ENCODE measurements around the gene KLF15.

Gene KLF15

GRCh38 chr3:126306397-126306796 lies 50.8 kb downstream of the KLF15 start:
- FAIRE-seq: no peak
- TF ChIP-seq POLR2A (IDR thresholded peaks at IDR 0.05; ENCODE audit: low read depth, low read length) (no peak), POLR2AphosphoS5 (IDR thresholded peaks at IDR 0.05; ENCODE audit: low read depth, low read length) (no peak), TAF1 (IDR thresholded peaks at IDR 0.05; ENCODE audit: borderline replicate concordance, low read depth, low read length) (no peak)

GRCh38 chr3:126305427-126305826 lies 51.8 kb downstream of the KLF15 start:
- no peak for DNase-seq (ENCODE audit: insufficient read length)
- FAIRE-seq: no peak
- TF ChIP-seq POLR2A (IDR thresholded peaks at IDR 0.05; ENCODE audit: low read depth, low read length): no peak
- TF ChIP-seq POLR2AphosphoS5 (IDR thresholded peaks at IDR 0.05; ENCODE audit: low read depth, low read length): no peak
- TF ChIP-seq TAF1 (IDR thresholded peaks at IDR 0.05; ENCODE audit: borderline replicate concordance, low read depth, low read length): no peak

More at GRCh38 chr3:126306397-126306796, 50.8 kb downstream of the KLF15 start:
- no peak for DNase-seq (ENCODE audit: insufficient read length)

- FAIRE-seq: no peak
- TF ChIP-seq TAF1 (IDR thresholded peaks at IDR 0.05; ENCODE audit: borderline replicate concordance, low read depth, low read length) (no peak), POLR2A (IDR thresholded peaks at IDR 0.05; ENCODE audit: low read depth, low read length) (no peak), POLR2AphosphoS5 (IDR thresholded peaks at IDR 0.05; ENCODE audit: low read depth, low read length) (no peak)
- DNase-seq (ENCODE audit: insufficient read length): no peak
These were observed 52.5 kb downstream of the KLF15 start for GRCh38 chr3:126304704-126305103.

DNA sequence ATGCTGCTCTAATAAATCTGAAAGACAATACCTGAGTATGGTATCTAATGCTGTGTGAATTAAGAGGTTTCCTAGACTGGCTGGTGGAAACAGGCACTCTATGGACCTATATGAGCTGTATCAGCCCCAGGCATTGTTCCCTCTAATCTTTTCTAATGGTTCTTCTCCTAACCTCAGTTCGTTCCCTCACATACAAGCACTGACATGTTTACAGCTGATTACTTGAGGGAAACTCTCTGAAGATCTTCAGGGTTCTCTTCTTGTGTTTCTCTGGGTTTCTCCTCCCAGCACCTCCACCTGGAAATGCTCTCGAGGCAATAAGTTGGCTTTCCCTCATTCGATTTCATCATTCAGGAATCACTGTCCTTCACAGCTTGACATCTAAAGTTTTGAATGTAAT lies 52.9 kb downstream of the KLF15 start:
- no peak for FAIRE-seq
- DNase-seq (ENCODE audit: insufficient read length): no peak
- TF ChIP-seq POLR2A (IDR thresholded peaks at IDR 0.05; ENCODE audit: low read depth, low read length) (no peak), POLR2AphosphoS5 (IDR thresholded peaks at IDR 0.05; ENCODE audit: low read depth, low read length) (no peak), TAF1 (IDR thresholded peaks at IDR 0.05; ENCODE audit: borderline replicate concordance, low read depth, low read length) (no peak)

DNA sequence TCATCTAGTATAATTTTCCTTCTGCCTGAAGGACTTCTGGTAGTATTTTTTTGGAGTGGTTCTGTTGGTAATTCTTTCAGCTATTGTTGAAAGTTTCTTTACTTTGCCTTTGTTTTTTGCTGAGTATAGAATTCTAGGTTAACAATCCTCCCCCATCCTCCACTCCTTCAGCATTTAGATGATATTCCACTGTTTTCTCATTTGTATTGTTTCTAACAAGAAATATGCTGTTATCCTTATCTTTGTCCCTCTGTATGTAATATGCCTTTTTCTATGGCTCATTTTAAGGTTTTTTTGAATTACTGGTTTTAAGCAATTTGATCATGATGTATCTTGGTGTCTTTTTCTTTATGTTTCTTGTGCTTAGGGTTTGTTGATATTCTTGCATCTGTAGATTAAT lies 53.9 kb downstream of the KLF15 start:
- DNase-seq (ENCODE audit: insufficient read length) (no peak), FAIRE-seq (no peak)
- TF ChIP-seq TAF1 (IDR thresholded peaks at IDR 0.05; ENCODE audit: borderline replicate concordance, low read depth, low read length) (no peak), POLR2A (IDR thresholded peaks at IDR 0.05; ENCODE audit: low read depth, low read length) (no peak)

DNA sequence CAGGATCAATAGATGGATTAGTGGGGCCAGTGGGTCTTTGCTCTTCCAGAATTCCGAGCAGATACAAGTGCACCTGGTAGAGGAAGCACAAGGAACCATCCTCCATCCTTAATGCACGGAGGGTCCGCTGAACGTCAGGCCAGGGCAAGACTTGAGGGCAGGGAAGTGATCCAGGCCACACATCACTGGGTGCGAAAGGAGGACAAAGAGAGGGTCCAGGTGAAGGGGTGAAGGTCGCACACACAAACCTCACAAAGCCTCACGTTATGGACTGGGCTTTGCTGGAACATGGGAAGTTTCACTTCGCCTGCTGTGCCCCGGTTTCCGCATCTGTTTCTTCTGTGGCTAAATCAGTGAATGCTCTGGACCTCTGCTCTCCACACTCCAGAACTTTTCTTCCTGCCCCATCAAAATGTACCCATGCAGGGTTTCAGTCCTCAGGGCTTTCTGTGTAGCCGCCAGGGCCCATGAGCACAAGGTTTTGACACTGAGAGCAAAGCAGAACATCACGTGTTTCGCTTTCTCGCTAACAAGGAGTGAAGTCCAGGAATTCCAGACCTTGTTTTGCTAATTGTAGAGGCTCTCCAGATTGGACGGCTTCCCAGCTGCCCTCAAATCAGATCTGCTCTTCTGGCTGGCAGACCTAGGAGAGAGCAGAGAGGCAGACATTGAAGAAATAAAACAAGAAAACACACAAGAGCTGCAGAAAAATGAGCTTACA lies 56.3 kb downstream of the KLF15 start:
- TF ChIP-seq POLR2AphosphoS5 (IDR thresholded peaks at IDR 0.05; ENCODE audit: low read depth, low read length) (no peak), TAF1 (IDR thresholded peaks at IDR 0.05; ENCODE audit: borderline replicate concordance, low read depth, low read length) (no peak), POLR2A (IDR thresholded peaks at IDR 0.05; ENCODE audit: low read depth, low read length) (no peak)
- DNase-seq (ENCODE audit: insufficient read length) (no peak), FAIRE-seq (no peak)

GRCh38 chr3:126300001-126300760 lies 57.0 kb downstream of the KLF15 start:
- FAIRE-seq (no peak), DNase-seq (ENCODE audit: insufficient read length) (no peak)
- TF ChIP-seq TAF1 (IDR thresholded peaks at IDR 0.05; ENCODE audit: borderline replicate concordance, low read depth, low read length): no peak
- no peak for TF ChIP-seq POLR2A (IDR thresholded peaks at IDR 0.05; ENCODE audit: low read depth, low read length)
- TF ChIP-seq POLR2AphosphoS5 (IDR thresholded peaks at IDR 0.05; ENCODE audit: low read depth, low read length): no peak

- DNase-seq (ENCODE audit: insufficient read length): no peak
- no peak for FAIRE-seq
- TF ChIP-seq TAF1 (IDR thresholded peaks at IDR 0.05; ENCODE audit: borderline replicate concordance, low read depth, low read length): no peak
- no peak for TF ChIP-seq POLR2AphosphoS5 (IDR thresholded peaks at IDR 0.05; ENCODE audit: low read depth, low read length)
- TF ChIP-seq POLR2A (IDR thresholded peaks at IDR 0.05; ENCODE audit: low read depth, low read length): no peak
These were observed 61.7 kb downstream of the KLF15 start for GRCh38 chr3:126295407-126295939.

DNA sequence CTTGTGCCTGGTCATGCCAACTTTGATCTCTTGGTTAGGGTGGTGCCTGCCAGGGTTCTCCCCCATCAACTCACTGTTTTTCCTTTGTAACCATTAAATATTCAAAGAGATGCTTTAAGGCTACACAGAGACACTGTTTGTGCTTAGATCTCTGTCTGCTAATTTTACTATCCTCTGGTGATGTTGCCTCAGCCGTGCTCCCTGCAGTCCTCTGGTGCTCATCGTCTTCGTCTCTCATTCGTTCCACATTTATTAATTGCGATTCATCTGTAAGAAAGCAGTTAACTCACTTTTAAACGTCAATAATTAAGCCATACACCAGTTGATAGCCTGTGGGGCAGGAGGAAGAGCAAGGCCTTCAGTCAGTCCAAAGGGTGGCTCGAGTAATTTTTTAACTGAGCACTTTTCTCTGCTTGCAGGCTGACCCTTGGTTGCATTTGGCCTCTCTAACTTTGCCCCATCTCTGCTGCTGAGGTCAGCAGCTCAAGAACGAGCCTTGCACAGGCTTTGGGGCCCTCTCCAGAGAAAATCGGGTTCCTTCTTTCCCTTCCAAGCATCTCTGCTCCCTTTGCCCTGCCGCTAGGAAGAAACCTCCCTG lies 62.9 kb downstream of the KLF15 start:
- TF ChIP-seq POLR2A (IDR thresholded peaks at IDR 0.05; ENCODE audit: low read depth, low read length) (no peak), POLR2AphosphoS5 (IDR thresholded peaks at IDR 0.05; ENCODE audit: low read depth, low read length) (no peak), TAF1 (IDR thresholded peaks at IDR 0.05; ENCODE audit: borderline replicate concordance, low read depth, low read length) (no peak)
- FAIRE-seq: no peak
- DNase-seq (ENCODE audit: insufficient read length): no peak

DNA sequence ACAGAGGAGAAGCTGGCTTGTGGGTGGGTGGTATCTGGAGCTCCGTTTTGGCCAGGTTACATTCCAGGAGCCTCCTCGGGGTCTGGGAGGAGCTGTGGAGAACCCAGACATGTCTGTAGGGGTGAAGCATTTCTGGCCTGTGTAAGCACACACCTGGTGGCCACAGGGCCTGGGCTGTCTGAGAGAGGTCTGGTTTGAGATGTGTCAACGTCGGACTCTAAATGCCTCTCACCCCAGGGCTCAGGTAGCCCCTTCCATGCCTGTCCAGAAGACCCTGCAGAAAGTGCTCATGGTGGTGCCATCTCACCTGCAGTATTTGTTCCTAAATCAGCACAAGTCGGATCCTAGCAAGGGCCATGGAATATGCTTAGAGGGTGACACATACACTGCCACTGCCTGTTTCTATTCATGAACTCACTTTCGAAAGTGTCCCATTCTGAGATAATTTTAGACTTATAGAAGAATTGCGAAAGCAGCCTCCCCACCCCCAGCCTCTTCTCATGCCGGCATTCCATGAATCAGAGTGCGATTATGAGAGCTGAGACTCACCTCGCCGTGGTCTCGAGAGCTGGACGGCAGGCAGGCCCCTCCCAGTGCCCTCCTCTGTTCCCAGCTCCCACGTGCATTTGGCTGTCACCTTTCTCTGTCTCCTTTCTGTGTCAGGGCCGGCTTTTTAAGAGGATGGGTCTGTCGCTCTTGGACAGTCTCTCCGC lies 63.7 kb downstream of the KLF15 start:
- no peak for FAIRE-seq
- TF ChIP-seq TAF1 (IDR thresholded peaks at IDR 0.05; ENCODE audit: borderline replicate concordance, low read depth, low read length): no peak
- TF ChIP-seq POLR2A (IDR thresholded peaks at IDR 0.05; ENCODE audit: low read depth, low read length): no peak
- TF ChIP-seq POLR2AphosphoS5 (IDR thresholded peaks at IDR 0.05; ENCODE audit: low read depth, low read length): no peak
- DNase-seq (ENCODE audit: insufficient read length): no peak
